ENCODE measurements around the gene ANXA1.

DNA sequence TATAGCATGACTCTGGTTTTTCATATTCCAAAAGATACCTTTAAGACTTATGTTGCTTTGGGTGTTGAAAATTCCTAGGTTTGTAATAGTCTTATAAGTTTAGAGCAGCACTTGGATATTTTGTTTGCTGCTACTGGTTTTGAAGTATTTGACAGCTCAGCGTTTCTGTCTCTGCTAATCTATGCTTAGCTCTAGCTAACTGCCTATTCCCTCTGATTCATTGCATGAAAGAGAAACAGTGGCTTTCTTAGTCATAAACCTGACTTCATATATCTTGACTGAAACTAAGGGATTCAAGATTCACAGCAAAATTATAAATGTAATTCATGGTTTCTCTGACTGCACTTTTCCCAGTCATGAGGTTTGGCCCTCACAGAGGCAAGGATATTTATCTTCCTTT lies 35.6 kb upstream of the ANXA1 start:
- TF ChIP-seq, protein P1, sequence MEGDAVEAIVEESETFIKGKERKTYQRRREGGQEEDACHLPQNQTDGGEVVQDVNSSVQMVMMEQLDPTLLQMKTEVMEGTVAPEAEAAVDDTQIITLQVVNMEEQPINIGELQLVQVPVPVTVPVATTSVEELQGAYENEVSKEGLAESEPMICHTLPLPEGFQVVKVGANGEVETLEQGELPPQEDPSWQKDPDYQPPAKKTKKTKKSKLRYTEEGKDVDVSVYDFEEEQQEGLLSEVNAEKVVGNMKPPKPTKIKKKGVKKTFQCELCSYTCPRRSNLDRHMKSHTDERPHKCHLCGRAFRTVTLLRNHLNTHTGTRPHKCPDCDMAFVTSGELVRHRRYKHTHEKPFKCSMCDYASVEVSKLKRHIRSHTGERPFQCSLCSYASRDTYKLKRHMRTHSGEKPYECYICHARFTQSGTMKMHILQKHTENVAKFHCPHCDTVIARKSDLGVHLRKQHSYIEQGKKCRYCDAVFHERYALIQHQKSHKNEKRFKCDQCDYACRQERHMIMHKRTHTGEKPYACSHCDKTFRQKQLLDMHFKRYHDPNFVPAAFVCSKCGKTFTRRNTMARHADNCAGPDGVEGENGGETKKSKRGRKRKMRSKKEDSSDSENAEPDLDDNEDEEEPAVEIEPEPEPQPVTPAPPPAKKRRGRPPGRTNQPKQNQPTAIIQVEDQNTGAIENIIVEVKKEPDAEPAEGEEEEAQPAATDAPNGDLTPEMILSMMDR (conservative IDR thresholded peaks at IDR 0.05; ENCODE audit: low read length) = no peak
- TF ChIP-seq EZH2phosphoT487 (IDR thresholded peaks at IDR 0.05; ENCODE audit: borderline replicate concordance) = no peak

Measured in Loucy (cell line).